Neural progenitor cell (in vitro differentiated cells): ENCODE data around the gene CFAP58. TPM values are rescaled to one million over a fixed set of nuclear protein-coding genes. Genes with fewer than 3 reads are reported as not detected.

Experiments
- DNase-seq: peaks from one replicate; pipeline ENCODE4 v3.0.0-alpha.2; 2016; ENCODE audit warnings: low spot score
- H2AFZ ChIP-seq: fragments of 200-600 bp; sonication (generic); replicated peaks from 2 replicates; pipeline ENCODE4 v1.6.1; 2016; ENCODE audit warnings: antibody characterized with exemption
- H3F3A ChIP-seq: fragments of 200-600 bp; sonication (generic); 2 replicates; pipeline ENCODE4 v1.6.1; 2016; ENCODE audit warnings: antibody characterized with exemption, low read depth
- H3K27ac ChIP-seq: fragments of 200-600 bp; sonication (generic); 2 replicates; pipeline ENCODE4 v1.5.1; 2016; ENCODE audit warnings: mild to moderate bottlenecking
- H3K27me3 ChIP-seq: fragments of 200-600 bp; sonication (generic); 2 replicates; pipeline ENCODE4 v1.6.1; 2016; ENCODE audit warnings: mild to moderate bottlenecking, moderate library complexity
- H3K36me3 ChIP-seq: fragments of 200-600 bp; sonication (generic); 2 replicates; pipeline ENCODE4 v1.5.1; 2016
- H3K4me1 ChIP-seq: fragments of 200-600 bp; sonication (generic); 2 replicates; pipeline ENCODE4 v1.6.1; 2016; ENCODE audit warnings: mixed run types
- H3K4me2 ChIP-seq: fragments of 200-600 bp; sonication (generic); 2 replicates; pipeline ENCODE4 v1.6.1; 2016
- H3K4me3 ChIP-seq: fragments of 200-600 bp; sonication (generic); 2 replicates; pipeline ENCODE4 v1.5.1; 2016
- H3K79me2 ChIP-seq: fragments of 200-600 bp; sonication (generic); 2 replicates; pipeline ENCODE4 v1.6.1; 2016; ENCODE audit warnings: low read depth
- H3K9ac ChIP-seq: fragments of 200-600 bp; sonication (generic); 2 replicates; pipeline ENCODE4 v1.6.1; 2016
- H3K9me3 ChIP-seq: fragments of 200-600 bp; sonication (generic); 2 replicates; pipeline ENCODE4 v1.5.1; 2016; ENCODE audit warnings: low read depth
- H4K20me1 ChIP-seq: fragments of 200-600 bp; sonication (generic); 2 replicates; pipeline ENCODE4 v1.6.1; 2016; ENCODE audit warnings: low read depth
- H3K27ac Mint-ChIP-seq: 3 replicates; pipeline ENCODE4 v1.8.0; 2021; ENCODE audit warnings: mixed read lengths
- H3K27me3 Mint-ChIP-seq: 2 replicates; pipeline ENCODE4 v1.8.0; 2022; ENCODE audit warnings: low read depth, mild to moderate bottlenecking, inconsistent platforms, moderate library complexity, mixed read lengths; ENCODE audit not compliant: insufficient read depth
- H3K36me3 Mint-ChIP-seq: 3 replicates; pipeline ENCODE4 v1.8.0; 2021; ENCODE audit warnings: mixed read lengths
- H3K4me1 Mint-ChIP-seq: 3 replicates; pipeline ENCODE4 v1.8.0; 2021; ENCODE audit warnings: mixed read lengths
- H3K4me3 Mint-ChIP-seq: 3 replicates; pipeline ENCODE4 v1.8.0; 2021; ENCODE audit warnings: mild to moderate bottlenecking, moderate library complexity, mixed read lengths
- H3K9me3 Mint-ChIP-seq: 3 replicates; pipeline ENCODE4 v1.8.0; 2020; ENCODE audit warnings: mixed read lengths
- EZH2 ChIP-seq: fragments of 200-600 bp; sonication (generic); IDR thresholded peaks from 2 replicates; pipeline ENCODE4 v1.6.1; 2017; ENCODE audit warnings: antibody characterized with exemption, mild to moderate bottlenecking, moderate library complexity
- EZH2phosphoT487 ChIP-seq: fragments of 200-600 bp; sonication (generic); IDR thresholded peaks from 2 replicates; pipeline ENCODE4 v1.6.1; 2017; ENCODE audit warnings: antibody characterized with exemption
- total RNA-seq: library from RNA; depleted of rRNA; stranded (reverse); fragments of >200 nt; gene quantifications from 2 replicates; pipeline ENCODE4 v1.2.3, GENCODE V29; 2015; ENCODE audit warnings: low replicate concordance
- TF ChIP-seq, protein P1 (sequence below): fragments of 200-600 bp; sonication (generic); IDR thresholded peaks from 2 replicates; pipeline ENCODE4 v1.5.1; 2017; ENCODE audit warnings: antibody characterized with exemption, mild to moderate bottlenecking

The CFAP58 gene
- total RNA-seq, 1 donor from 2014 or later, result 1.7 TPM

DNA sequence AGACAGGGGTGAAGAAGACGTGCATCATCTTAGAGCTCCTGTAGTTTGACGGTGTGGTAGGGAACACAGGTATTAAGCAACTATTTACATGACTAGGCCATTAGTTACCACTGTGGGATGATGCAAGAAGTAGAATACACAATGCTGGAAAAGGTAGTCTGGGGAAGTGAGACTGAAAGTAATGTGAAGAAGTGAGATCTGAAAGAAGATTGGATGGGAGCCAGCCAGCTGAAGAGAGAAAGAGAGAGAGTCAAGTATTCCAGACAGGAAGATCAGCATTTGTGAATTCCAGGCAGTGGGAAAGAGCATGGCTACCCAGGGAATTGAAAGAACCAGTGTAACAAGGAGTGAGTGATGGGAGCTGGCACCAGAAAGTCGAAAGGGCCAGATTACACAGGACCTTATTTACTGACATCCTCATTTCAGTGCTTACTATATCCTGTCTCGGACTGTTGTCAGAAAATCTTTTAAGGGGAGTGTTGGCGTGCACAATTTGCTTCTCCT lies 4.0 kb upstream of the CFAP58 start:
- H3K27me3 Mint-ChIP-seq, result no peaks in the 10 kb centered on the region
- no peaks in the 10 kb centered on the region for H3K36me3 ChIP-seq
- H3K9me3 ChIP-seq, result no peaks in the 10 kb centered on the region
- TF ChIP-seq EZH2 (no peak), EZH2phosphoT487 (no peak)
- TF ChIP-seq, protein P1, sequence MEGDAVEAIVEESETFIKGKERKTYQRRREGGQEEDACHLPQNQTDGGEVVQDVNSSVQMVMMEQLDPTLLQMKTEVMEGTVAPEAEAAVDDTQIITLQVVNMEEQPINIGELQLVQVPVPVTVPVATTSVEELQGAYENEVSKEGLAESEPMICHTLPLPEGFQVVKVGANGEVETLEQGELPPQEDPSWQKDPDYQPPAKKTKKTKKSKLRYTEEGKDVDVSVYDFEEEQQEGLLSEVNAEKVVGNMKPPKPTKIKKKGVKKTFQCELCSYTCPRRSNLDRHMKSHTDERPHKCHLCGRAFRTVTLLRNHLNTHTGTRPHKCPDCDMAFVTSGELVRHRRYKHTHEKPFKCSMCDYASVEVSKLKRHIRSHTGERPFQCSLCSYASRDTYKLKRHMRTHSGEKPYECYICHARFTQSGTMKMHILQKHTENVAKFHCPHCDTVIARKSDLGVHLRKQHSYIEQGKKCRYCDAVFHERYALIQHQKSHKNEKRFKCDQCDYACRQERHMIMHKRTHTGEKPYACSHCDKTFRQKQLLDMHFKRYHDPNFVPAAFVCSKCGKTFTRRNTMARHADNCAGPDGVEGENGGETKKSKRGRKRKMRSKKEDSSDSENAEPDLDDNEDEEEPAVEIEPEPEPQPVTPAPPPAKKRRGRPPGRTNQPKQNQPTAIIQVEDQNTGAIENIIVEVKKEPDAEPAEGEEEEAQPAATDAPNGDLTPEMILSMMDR, result no peak
- H4K20me1 ChIP-seq, result no peaks in the 10 kb centered on the region
- no peak overlapping the region for H3K4me2 ChIP-seq
- H3K4me3 ChIP-seq, result no peak overlapping the region
- no peaks in the 10 kb centered on the region for H3K4me1 ChIP-seq
- H3K27ac ChIP-seq, result no peak overlapping the region
- H3K79me2 ChIP-seq, result no peaks in the 10 kb centered on the region
- no peaks in the 10 kb centered on the region for H3K9me3 Mint-ChIP-seq
- peaks cover 31% of the 10 kb centered on the region for H3K27me3 ChIP-seq
- no peak overlapping the region for H3K9ac ChIP-seq
- H3K27ac Mint-ChIP-seq, result no peak overlapping the region
- no peaks in the 10 kb centered on the region for H3K4me1 Mint-ChIP-seq
- no peak overlapping the region for H2AFZ ChIP-seq
- H3K4me3 Mint-ChIP-seq, result no peak overlapping the region
- no peaks in the 10 kb centered on the region for H3F3A ChIP-seq
- no peak for DNase-seq
- H3K36me3 Mint-ChIP-seq, result no peaks in the 10 kb centered on the region

DNA sequence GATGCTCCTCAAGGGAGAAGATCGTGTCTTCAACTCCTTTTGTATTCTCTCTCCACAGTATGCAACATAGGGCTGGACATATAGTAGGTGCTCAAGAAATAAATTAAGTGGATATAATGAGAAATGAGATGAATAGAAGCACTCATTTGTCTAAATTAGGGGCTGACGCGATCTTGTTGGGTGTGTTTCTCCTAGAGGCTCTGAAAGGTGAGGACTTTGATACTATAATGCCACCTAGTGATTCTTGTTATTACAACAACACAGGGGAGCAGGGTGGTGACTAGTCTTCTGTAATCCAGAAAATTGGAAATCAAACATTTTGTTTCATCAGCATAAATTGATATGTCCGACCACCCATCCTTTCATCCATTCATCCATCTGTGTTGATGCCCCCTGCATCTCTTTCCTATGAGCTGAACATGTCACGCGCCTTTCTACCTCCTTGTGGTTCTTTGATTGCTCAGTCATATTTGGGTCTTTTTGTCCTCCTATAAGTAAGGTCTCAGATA lies 3.5 kb upstream of the CFAP58 start:
- no peak overlapping the region for H3K27ac ChIP-seq
- no peak overlapping the region for H3K9ac ChIP-seq
- Mint-ChIP-seq H3K27me3 (no peaks in the 10 kb centered on the region), H3K36me3 (no peaks in the 10 kb centered on the region), H3K27ac (no peak overlapping the region), H3K4me3 (no peak overlapping the region), H3K9me3 (no peaks in the 10 kb centered on the region), H3K4me1 (no peaks in the 10 kb centered on the region)
- no peaks in the 10 kb centered on the region for H3K4me1 ChIP-seq
- no peaks in the 10 kb centered on the region for H3K9me3 ChIP-seq
- no peak overlapping the region for H3K4me2 ChIP-seq
- H3K36me3 ChIP-seq, result no peaks in the 10 kb centered on the region
- no peak overlapping the region for H2AFZ ChIP-seq
- no peaks in the 10 kb centered on the region for H4K20me1 ChIP-seq
- peaks cover 36% of the 10 kb centered on the region for H3K27me3 ChIP-seq
- H3K4me3 ChIP-seq, result no peak overlapping the region
- peak; percentile 70 for DNase-seq
- H3F3A ChIP-seq, result no peaks in the 10 kb centered on the region
- H3K79me2 ChIP-seq, result no peaks in the 10 kb centered on the region
- TF ChIP-seq, protein P1, result peak; percentile 67
- TF ChIP-seq EZH2phosphoT487, result no peak
- TF ChIP-seq EZH2, result no peak

DNA sequence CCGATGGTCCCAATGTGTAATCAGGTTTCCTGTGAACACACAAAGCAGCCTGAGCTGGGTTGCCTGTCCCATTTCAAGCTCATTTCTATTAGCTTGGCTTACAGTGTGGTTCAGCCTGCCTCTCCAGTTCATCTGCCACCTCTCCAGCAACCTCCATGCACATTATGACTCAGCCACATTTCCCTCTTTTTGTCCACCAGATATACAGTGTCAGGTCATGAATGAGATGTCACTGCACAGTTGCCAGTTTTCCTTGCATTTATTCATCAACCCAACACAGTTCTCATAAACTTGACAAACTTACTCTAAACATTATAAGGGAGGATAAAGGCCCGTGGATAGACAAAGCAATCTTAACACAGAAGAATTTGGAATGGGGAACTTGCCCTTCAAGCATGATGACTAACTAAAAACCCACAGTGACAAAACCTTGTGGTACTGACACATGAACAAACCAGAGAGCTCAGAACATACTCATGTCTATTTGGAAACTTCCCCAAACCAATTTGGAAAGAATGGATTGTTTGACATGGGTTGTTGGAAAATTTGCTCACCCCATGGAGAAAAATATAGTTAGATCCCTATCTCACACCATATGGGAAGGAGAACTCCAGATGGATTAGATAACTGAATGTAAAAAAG lies 2.5 kb upstream of the CFAP58 start:
- Histone ChIP-seq H3K4me1 (no peaks in the 10 kb centered on the region), H3K27ac (no peak overlapping the region), H3F3A (no peaks in the 10 kb centered on the region), H3K9me3 (no peaks in the 10 kb centered on the region), H3K79me2 (no peaks in the 10 kb centered on the region), H3K27me3 (peaks cover 42% of the 10 kb centered on the region), H3K4me2 (no peak overlapping the region), H3K36me3 (no peaks in the 10 kb centered on the region), H2AFZ (no peak overlapping the region), H3K9ac (no peak overlapping the region), H3K4me3 (no peak overlapping the region), H4K20me1 (no peaks in the 10 kb centered on the region)
- Mint-ChIP-seq H3K4me3 (no peak overlapping the region), H3K4me1 (no peaks in the 10 kb centered on the region), H3K36me3 (no peaks in the 10 kb centered on the region), H3K27me3 (no peaks in the 10 kb centered on the region), H3K27ac (no peak overlapping the region), H3K9me3 (no peaks in the 10 kb centered on the region)
- TF ChIP-seq, protein P1, result no peak
- no peak for TF ChIP-seq EZH2
- TF ChIP-seq EZH2phosphoT487, result no peak
- no peak for DNase-seq
